ENCODE data around the gene HTR3B.

Gene HTR3B

GRCh38 chr11:113859665-113860064 lies 44.9 kb upstream of the HTR3B start:
- no peaks in the 10 kb centered on the region for H3F3A ChIP-seq (ENCODE audit: low read depth)
- no peaks in the 10 kb centered on the region for H3K27me3 ChIP-seq (ENCODE audit: insufficient read depth, low read length, poor library complexity, severe bottlenecking)
- peak overlapping the region; percentile 41 for H3K4me2 ChIP-seq (ENCODE audit: low read depth, low read length, poor library complexity, severe bottlenecking)
- H3K79me2 ChIP-seq (ENCODE audit: insufficient read depth, low read length), result peaks cover 53% of the 10 kb centered on the region; the same call in 1 of the 2 replicates
- no peaks in the 10 kb centered on the region for H4K20me1 ChIP-seq (ENCODE audit: insufficient read depth, low read length, poor library complexity, severe bottlenecking)
- no peak overlapping the region for H3K4me3 ChIP-seq (ENCODE audit: low read length, poor library complexity, severe bottlenecking)
- H3K9ac ChIP-seq (ENCODE audit: low read depth, low read length, poor library complexity, severe bottlenecking), result no peak overlapping the region
- H2AFZ ChIP-seq (ENCODE audit: low read length), result no peak overlapping the region
- TF ChIP-seq CTCF (conservative IDR thresholded peaks at IDR 0.05; ENCODE audit: low read length), result no peak
- no peaks in the 10 kb centered on the region for H3K9me3 ChIP-seq (ENCODE audit: insufficient read depth, low read depth, low read length)
- H3K9me2 ChIP-seq (replicated peaks; ENCODE audit: low read depth, low read length), result no peaks in the 10 kb centered on the region
- H3K4me1 ChIP-seq (ENCODE audit: insufficient read depth, low read length, poor library complexity, severe bottlenecking), result peaks cover 15% of the 10 kb centered on the region
- no peaks in the 10 kb centered on the region for H3K36me3 ChIP-seq (ENCODE audit: insufficient read depth, low read length)

- Histone ChIP-seq H3K4me3 (ENCODE audit: low read length, poor library complexity, severe bottlenecking) (no peak overlapping the region), H3K9me2 (replicated peaks; ENCODE audit: low read depth, low read length) (no peaks in the 10 kb centered on the region), H4K20me1 (ENCODE audit: insufficient read depth, low read length, poor library complexity, severe bottlenecking) (no peaks in the 10 kb centered on the region), H3K27me3 (ENCODE audit: insufficient read depth, low read length, poor library complexity, severe bottlenecking) (no peaks in the 10 kb centered on the region), H3K4me2 (ENCODE audit: low read depth, low read length, poor library complexity, severe bottlenecking) (no peak overlapping the region), H3F3A (ENCODE audit: low read depth) (no peaks in the 10 kb centered on the region), H3K4me1 (ENCODE audit: insufficient read depth, low read length, poor library complexity, severe bottlenecking) (peaks cover 15% of the 10 kb centered on the region), H3K36me3 (ENCODE audit: insufficient read depth, low read length) (no peaks in the 10 kb centered on the region), H3K79me2 (ENCODE audit: insufficient read depth, low read length) (peaks cover 55% of the 10 kb centered on the region; the same call in 1 of the 2 replicates), H3K9ac (ENCODE audit: low read depth, low read length, poor library complexity, severe bottlenecking) (no peak overlapping the region), H3K9me3 (ENCODE audit: insufficient read depth, low read depth, low read length) (no peaks in the 10 kb centered on the region), H2AFZ (ENCODE audit: low read length) (no peak overlapping the region)
- TF ChIP-seq EZH2phosphoT487 (IDR thresholded peaks at IDR 0.05; ENCODE audit: borderline replicate concordance), result no peak
These were observed 42.2 kb upstream of the HTR3B start for GRCh38 chr11:113862435-113862834.

GRCh38 chr11:113864410-113864809 lies 40.2 kb upstream of the HTR3B start:
- no peak overlapping the region for H3K4me3 ChIP-seq (ENCODE audit: low read length, poor library complexity, severe bottlenecking)
- no peaks in the 10 kb centered on the region for H3K9me3 ChIP-seq (ENCODE audit: insufficient read depth, low read depth, low read length)
- TF ChIP-seq EZH2phosphoT487 (IDR thresholded peaks at IDR 0.05; ENCODE audit: borderline replicate concordance) (no peak), CTCF (conservative IDR thresholded peaks at IDR 0.05; ENCODE audit: low read length) (no peak)
- H3K9me2 ChIP-seq (replicated peaks; ENCODE audit: low read depth, low read length), result no peaks in the 10 kb centered on the region
- H4K20me1 ChIP-seq (ENCODE audit: insufficient read depth, low read length, poor library complexity, severe bottlenecking), result no peaks in the 10 kb centered on the region
- H3K4me2 ChIP-seq (ENCODE audit: low read depth, low read length, poor library complexity, severe bottlenecking), result no peak overlapping the region
- no peak overlapping the region for H2AFZ ChIP-seq (ENCODE audit: low read length)
- no peaks in the 10 kb centered on the region for H3F3A ChIP-seq (ENCODE audit: low read depth)
- peaks cover 24% of the 10 kb centered on the region for H3K4me1 ChIP-seq (ENCODE audit: insufficient read depth, low read length, poor library complexity, severe bottlenecking)
- no peak overlapping the region for H3K9ac ChIP-seq (ENCODE audit: low read depth, low read length, poor library complexity, severe bottlenecking)
- peaks cover 37% of the 10 kb centered on the region; the same call in 1 of the 2 replicates for H3K79me2 ChIP-seq (ENCODE audit: insufficient read depth, low read length)
- no peaks in the 10 kb centered on the region for H3K27me3 ChIP-seq (ENCODE audit: insufficient read depth, low read length, poor library complexity, severe bottlenecking)
- H3K36me3 ChIP-seq (ENCODE audit: insufficient read depth, low read length), result no peaks in the 10 kb centered on the region

- H3K27me3 ChIP-seq (ENCODE audit: insufficient read depth, low read length, poor library complexity, severe bottlenecking), result no peaks in the 10 kb centered on the region
- H3F3A ChIP-seq (ENCODE audit: low read depth), result no peaks in the 10 kb centered on the region
- H3K9me2 ChIP-seq (replicated peaks; ENCODE audit: low read depth, low read length), result no peaks in the 10 kb centered on the region
- H3K9me3 ChIP-seq (ENCODE audit: insufficient read depth, low read depth, low read length), result no peaks in the 10 kb centered on the region
- peaks cover 5% of the 10 kb centered on the region for H4K20me1 ChIP-seq (ENCODE audit: insufficient read depth, low read length, poor library complexity, severe bottlenecking)
- no peak overlapping the region for H3K9ac ChIP-seq (ENCODE audit: low read depth, low read length, poor library complexity, severe bottlenecking)
- TF ChIP-seq CTCF (conservative IDR thresholded peaks at IDR 0.05; ENCODE audit: low read length) (no peak), EZH2phosphoT487 (IDR thresholded peaks at IDR 0.05; ENCODE audit: borderline replicate concordance) (no peak)
- H3K4me2 ChIP-seq (ENCODE audit: low read depth, low read length, poor library complexity, severe bottlenecking), result no peak overlapping the region
- no peak overlapping the region for H2AFZ ChIP-seq (ENCODE audit: low read length)
- H3K4me1 ChIP-seq (ENCODE audit: insufficient read depth, low read length, poor library complexity, severe bottlenecking), result peaks cover 20% of the 10 kb centered on the region
- H3K79me2 ChIP-seq (ENCODE audit: insufficient read depth, low read length), result peaks cover 36% of the 10 kb centered on the region; the same call in 1 of the 2 replicates
- H3K4me3 ChIP-seq (ENCODE audit: low read length, poor library complexity, severe bottlenecking), result no peak overlapping the region
- H3K36me3 ChIP-seq (ENCODE audit: insufficient read depth, low read length), result no peaks in the 10 kb centered on the region
These were observed 38.7 kb upstream of the HTR3B start for GRCh38 chr11:113865873-113866272.
